HepG2 (cell line): ENCODE results near the gene DRAP1. TPM values are rescaled to one million over a fixed set of nuclear protein-coding genes. Genes with fewer than 3 reads are reported as not detected.
A peak's percentile ranks its signal among the peaks of the same experiment; 100 is the strongest.

ENCODE experiments used
- HIC2 ChIP-seq: sonication (generic); formaldehyde crosslinking; IDR thresholded peaks from 2 replicates; pipeline ENCODE4 v1.9.0; 2022; ENCODE audit warnings: low read depth, missing genetic modification reagents
- HMGA1 ChIP-seq: sonication (generic); formaldehyde crosslinking; conservative IDR thresholded peaks from 2 replicates; pipeline ENCODE4 v1.4.0; 2020; ENCODE audit warnings: missing genetic modification reagents
- MBNL3 ChIP-seq: fragments of 250-450 bp; sonication (Bioruptor Pico); conservative IDR thresholded peaks from 2 replicates; pipeline ENCODE4 v1.8.0; 2022; ENCODE audit warnings: mild to moderate bottlenecking, inconsistent platforms
- MXI1 ChIP-seq: IDR thresholded peaks from 3 replicates; pipeline ENCODE4 v1.6.1; 2012; ENCODE audit warnings: low read depth, low read length, inconsistent platforms, borderline replicate concordance
- PITX1 ChIP-seq: sonication (generic); formaldehyde crosslinking; IDR thresholded peaks from 2 replicates; pipeline ENCODE4 v1.5.1; 2020; ENCODE audit warnings: mild to moderate bottlenecking, missing genetic modification reagents
- POLR2A ChIP-seq, 2 experiments: IDR thresholded peaks; 2 replicates each; pipeline ENCODE4 v1.6.1; 2011; ENCODE audit warnings: low read depth in 2 of 2, low read length in 2 of 2, mild to moderate bottlenecking in 1 of 2, moderate library complexity in 1 of 2; ENCODE audit not compliant: insufficient read depth in 1 of 2
- PTBP1 ChIP-seq: fragments of 200-400 bp; formaldehyde crosslinking; IDR thresholded peaks from 2 replicates; pipeline ENCODE4 v1.6.1; 2018; ENCODE audit warnings: low read length, low read depth; ENCODE audit not compliant: poor library complexity, severe bottlenecking
- ZNF383 ChIP-seq: sonication (generic); formaldehyde crosslinking; IDR thresholded peaks from 2 replicates; pipeline ENCODE4 v1.4.0; 2020; ENCODE audit warnings: missing genetic modification reagents, mild to moderate bottlenecking, borderline replicate concordance
- ZNF619 ChIP-seq: sonication (generic); formaldehyde crosslinking; IDR thresholded peaks from 2 replicates; pipeline ENCODE4 v1.4.0; 2020; ENCODE audit warnings: mild to moderate bottlenecking, missing genetic modification reagents
- polyA plus RNA-seq, 8 experiments: library from polyadenylated mRNA; depleted of rRNA in 3 of 8; stranded (reverse) in 7 of 8; unstranded in 1 of 8; fragments of >200 nt; fragmentation: Illumina TruSeq in 4 of 8; extraction: Trizol in 4 of 8; gene quantifications; 2 replicates each; pipeline versions ENCODE4 v1.2.1 to v1.2.3, GENCODE V29; 2011 to 2016; ENCODE audit warnings: low read depth in 4 of 8, missing spikeins in 1 of 8, mixed read lengths in 1 of 8; ENCODE audit not compliant: insufficient read depth in 1 of 8
- total RNA-seq, 5 experiments: library from RNA; depleted of rRNA; stranded (reverse); fragments of >200 nt; fragmentation: Illumina TruSeq; extraction: Trizol; gene quantifications; 2 replicates each; pipeline ENCODE4 v1.2.3, GENCODE V29; 2016; ENCODE audit warnings: low read depth in 1 of 5
- TF ChIP-seq, protein P1 (sequence below): sonication (generic); formaldehyde crosslinking; IDR thresholded peaks from 2 replicates; pipeline ENCODE4 v1.4.0; 2020; ENCODE audit warnings: mild to moderate bottlenecking, missing genetic modification reagents
- TF ChIP-seq, protein P2 (sequence below): sonication (generic); formaldehyde crosslinking; IDR thresholded peaks from 2 replicates; pipeline ENCODE4 v1.5.0; 2020; ENCODE audit warnings: missing genetic modification reagents
- TF ChIP-seq, protein P3 (sequence below): fragments of 450-650 bp; IDR thresholded peaks from 2 replicates; pipeline ENCODE4 v1.6.1; 2016
- TF ChIP-seq, protein P4 (sequence below): sonication (generic); formaldehyde crosslinking; IDR thresholded peaks from 2 replicates; pipeline ENCODE4 v1.4.0; 2020; ENCODE audit warnings: missing genetic modification reagents, borderline replicate concordance

The DRAP1 gene
- total and polyA plus RNA-seq, 2 of the 13 experiments (the other 11 are each of a cell fraction or from before 2014, with no cell fraction given) = 46.8 to 52.3 TPM

GRCh38 chr11:65873318-65874156 lies 45.7 kb upstream of the DRAP1 start (continued):
- TF ChIP-seq, protein P1, sequence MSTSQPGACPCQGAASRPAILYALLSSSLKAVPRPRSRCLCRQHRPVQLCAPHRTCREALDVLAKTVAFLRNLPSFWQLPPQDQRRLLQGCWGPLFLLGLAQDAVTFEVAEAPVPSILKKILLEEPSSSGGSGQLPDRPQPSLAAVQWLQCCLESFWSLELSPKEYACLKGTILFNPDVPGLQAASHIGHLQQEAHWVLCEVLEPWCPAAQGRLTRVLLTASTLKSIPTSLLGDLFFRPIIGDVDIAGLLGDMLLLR (CRISPR knock-in tag) = 0 out of 2 replicates have a peak, but pooled peaks have one; percentile 40
- peak; percentile 81 for TF ChIP-seq PITX1 (CRISPR knock-in tag)
- peak; percentile 78; the same call in 1 of the 3 replicates for TF ChIP-seq MXI1
- TF ChIP-seq PTBP1 = no peak
- peak; percentile 15 to 77; a peak in 2 of 4 replicates for TF ChIP-seq POLR2A (IDR thresholded peaks at IDR 0.05; ENCODE audit: insufficient read depth in 1 of 2, low read depth in 2 of 2, low read length in 2 of 2)
- TF ChIP-seq, protein P2, sequence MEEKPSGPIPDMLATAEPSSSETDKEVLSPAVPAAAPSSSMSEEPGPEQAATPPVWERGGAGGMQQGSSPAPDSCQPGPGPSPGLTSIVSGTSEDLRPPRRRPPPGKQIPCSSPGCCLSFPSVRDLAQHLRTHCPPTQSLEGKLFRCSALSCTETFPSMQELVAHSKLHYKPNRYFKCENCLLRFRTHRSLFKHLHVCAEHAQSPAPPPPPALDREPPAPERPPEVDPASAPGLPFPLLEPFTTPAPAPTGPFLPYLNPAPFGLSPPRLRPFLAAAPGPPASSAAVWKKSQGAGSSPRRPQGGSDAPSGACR (CRISPR knock-in tag) = peak; percentile 79
- TF ChIP-seq ZNF619 (CRISPR knock-in tag) = no peak; the same call in 1 of the 2 replicates
- TF ChIP-seq ZNF383 = no peak
- TF ChIP-seq HIC2 (CRISPR knock-in tag) = peak; percentile 62; the same call in 1 of the 2 replicates
- TF ChIP-seq, protein P3, sequence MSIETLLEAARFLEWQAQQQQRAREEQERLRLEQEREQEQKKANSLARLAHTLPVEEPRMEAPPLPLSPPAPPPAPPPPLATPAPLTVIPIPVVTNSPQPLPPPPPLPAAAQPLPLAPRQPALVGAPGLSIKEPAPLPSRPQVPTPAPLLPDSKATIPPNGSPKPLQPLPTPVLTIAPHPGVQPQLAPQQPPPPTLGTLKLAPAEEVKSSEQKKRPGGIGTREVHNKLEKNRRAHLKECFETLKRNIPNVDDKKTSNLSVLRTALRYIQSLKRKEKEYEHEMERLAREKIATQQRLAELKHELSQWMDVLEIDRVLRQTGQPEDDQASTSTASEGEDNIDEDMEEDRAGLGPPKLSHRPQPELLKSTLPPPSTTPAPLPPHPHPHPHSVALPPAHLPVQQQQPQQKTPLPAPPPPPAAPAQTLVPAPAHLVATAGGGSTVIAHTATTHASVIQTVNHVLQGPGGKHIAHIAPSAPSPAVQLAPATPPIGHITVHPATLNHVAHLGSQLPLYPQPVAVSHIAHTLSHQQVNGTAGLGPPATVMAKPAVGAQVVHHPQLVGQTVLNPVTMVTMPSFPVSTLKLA = peak; percentile 46
- no peak for TF ChIP-seq HMGA1
- no peak for TF ChIP-seq MBNL3
- TF ChIP-seq, protein P4, sequence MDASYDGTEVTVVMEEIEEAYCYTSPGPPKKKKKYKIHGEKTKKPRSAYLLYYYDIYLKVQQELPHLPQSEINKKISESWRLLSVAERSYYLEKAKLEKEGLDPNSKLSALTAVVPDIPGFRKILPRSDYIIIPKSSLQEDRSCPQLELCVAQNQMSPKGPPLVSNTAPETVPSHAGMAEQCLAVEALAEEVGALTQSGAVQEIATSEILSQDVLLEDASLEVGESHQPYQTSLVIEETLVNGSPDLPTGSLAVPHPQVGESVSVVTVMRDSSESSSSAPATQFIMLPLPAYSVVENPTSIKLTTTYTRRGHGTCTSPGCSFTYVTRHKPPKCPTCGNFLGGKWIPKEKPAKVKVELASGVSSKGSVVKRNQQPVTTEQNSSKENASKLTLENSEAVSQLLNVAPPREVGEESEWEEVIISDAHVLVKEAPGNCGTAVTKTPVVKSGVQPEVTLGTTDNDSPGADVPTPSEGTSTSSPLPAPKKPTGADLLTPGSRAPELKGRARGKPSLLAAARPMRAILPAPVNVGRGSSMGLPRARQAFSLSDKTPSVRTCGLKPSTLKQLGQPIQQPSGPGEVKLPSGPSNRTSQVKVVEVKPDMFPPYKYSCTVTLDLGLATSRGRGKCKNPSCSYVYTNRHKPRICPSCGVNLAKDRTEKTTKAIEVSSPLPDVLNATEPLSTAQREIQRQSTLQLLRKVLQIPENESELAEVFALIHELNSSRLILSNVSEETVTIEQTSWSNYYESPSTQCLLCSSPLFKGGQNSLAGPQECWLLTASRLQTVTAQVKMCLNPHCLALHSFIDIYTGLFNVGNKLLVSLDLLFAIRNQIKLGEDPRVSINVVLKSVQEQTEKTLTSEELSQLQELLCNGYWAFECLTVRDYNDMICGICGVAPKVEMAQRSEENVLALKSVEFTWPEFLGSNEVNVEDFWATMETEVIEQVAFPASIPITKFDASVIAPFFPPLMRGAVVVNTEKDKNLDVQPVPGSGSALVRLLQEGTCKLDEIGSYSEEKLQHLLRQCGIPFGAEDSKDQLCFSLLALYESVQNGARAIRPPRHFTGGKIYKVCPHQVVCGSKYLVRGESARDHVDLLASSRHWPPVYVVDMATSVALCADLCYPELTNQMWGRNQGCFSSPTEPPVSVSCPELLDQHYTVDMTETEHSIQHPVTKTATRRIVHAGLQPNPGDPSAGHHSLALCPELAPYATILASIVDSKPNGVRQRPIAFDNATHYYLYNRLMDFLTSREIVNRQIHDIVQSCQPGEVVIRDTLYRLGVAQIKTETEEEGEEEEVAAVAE = peak; percentile 16; the same call in 1 of the 2 replicates
